Glutamatergic neuron (in vitro differentiated cells): ENCODE data around the gene TNS1. TPM values are rescaled to one million over a fixed set of nuclear protein-coding genes. Genes with fewer than 3 reads are reported as not detected.
A peak's percentile ranks its signal among the peaks of the same experiment; 100 is the strongest.

Experiments used
- DNase-seq: peaks from one replicate; pipeline ENCODE4 v3.0.0; 2022
- H3K27ac Mint-ChIP-seq: one replicate; pipeline ENCODE4 v1.8.0; 2020; ENCODE audit warnings: mild to moderate bottlenecking, mixed read lengths, inconsistent platforms; ENCODE audit not compliant: unreplicated experiment
- H3K27me3 Mint-ChIP-seq: one replicate; pipeline ENCODE4 v1.8.0; 2020; ENCODE audit warnings: mild to moderate bottlenecking, moderate library complexity, mixed read lengths, inconsistent platforms; ENCODE audit not compliant: unreplicated experiment
- H3K36me3 Mint-ChIP-seq: one replicate; pipeline ENCODE4 v1.8.0; 2020; ENCODE audit warnings: mild to moderate bottlenecking, mixed read lengths, inconsistent platforms; ENCODE audit not compliant: unreplicated experiment
- H3K4me1 Mint-ChIP-seq: one replicate; pipeline ENCODE4 v1.8.0; 2020; ENCODE audit warnings: mild to moderate bottlenecking, low read depth, mixed read lengths, inconsistent platforms; ENCODE audit not compliant: unreplicated experiment
- H3K4me3 Mint-ChIP-seq: one replicate; pipeline ENCODE4 v1.8.0; 2020; ENCODE audit warnings: mild to moderate bottlenecking, mixed read lengths, inconsistent platforms; ENCODE audit not compliant: unreplicated experiment
- H3K9me3 Mint-ChIP-seq: one replicate; pipeline ENCODE4 v1.8.0; 2020; ENCODE audit warnings: mild to moderate bottlenecking, moderate library complexity, mixed read lengths, inconsistent platforms; ENCODE audit not compliant: unreplicated experiment
- total RNA-seq: library from RNA; stranded (reverse); fragmentation: NEBNext Ultra II Directional; extraction: Animal tissue kit (Norgen Biotek cat#: 25700); gene quantifications from one replicate; pipeline ENCODE4 v1.2.1, GENCODE V29; 2021; ENCODE audit not compliant: unreplicated experiment
- TF ChIP-seq, protein P1 (sequence below): fragments of 200-600 bp; sonication (generic); IDR thresholded peaks from one replicate; pipeline ENCODE4 v1.5.0; 2021; ENCODE audit not compliant: partially characterized antibody, unreplicated experiment

TNS1 gene
- total RNA-seq, 1 donor from 2014 or later = 3.2 TPM

- Mint-ChIP-seq H3K4me1 (peaks cover 4% of the 10 kb centered on the region), H3K27me3 (peaks cover 8% of the 10 kb centered on the region), H3K36me3 (peaks cover 10% of the 10 kb centered on the region), H3K27ac (no peak overlapping the region), H3K9me3 (peaks cover 5% of the 10 kb centered on the region), H3K4me3 (no peak overlapping the region)
- no peak for DNase-seq
- TF ChIP-seq, protein P1, sequence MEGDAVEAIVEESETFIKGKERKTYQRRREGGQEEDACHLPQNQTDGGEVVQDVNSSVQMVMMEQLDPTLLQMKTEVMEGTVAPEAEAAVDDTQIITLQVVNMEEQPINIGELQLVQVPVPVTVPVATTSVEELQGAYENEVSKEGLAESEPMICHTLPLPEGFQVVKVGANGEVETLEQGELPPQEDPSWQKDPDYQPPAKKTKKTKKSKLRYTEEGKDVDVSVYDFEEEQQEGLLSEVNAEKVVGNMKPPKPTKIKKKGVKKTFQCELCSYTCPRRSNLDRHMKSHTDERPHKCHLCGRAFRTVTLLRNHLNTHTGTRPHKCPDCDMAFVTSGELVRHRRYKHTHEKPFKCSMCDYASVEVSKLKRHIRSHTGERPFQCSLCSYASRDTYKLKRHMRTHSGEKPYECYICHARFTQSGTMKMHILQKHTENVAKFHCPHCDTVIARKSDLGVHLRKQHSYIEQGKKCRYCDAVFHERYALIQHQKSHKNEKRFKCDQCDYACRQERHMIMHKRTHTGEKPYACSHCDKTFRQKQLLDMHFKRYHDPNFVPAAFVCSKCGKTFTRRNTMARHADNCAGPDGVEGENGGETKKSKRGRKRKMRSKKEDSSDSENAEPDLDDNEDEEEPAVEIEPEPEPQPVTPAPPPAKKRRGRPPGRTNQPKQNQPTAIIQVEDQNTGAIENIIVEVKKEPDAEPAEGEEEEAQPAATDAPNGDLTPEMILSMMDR = no peak
These were observed 22.2 kb downstream of the TNS1 start for GRCh38 chr2:217980591-217980990.

DNA sequence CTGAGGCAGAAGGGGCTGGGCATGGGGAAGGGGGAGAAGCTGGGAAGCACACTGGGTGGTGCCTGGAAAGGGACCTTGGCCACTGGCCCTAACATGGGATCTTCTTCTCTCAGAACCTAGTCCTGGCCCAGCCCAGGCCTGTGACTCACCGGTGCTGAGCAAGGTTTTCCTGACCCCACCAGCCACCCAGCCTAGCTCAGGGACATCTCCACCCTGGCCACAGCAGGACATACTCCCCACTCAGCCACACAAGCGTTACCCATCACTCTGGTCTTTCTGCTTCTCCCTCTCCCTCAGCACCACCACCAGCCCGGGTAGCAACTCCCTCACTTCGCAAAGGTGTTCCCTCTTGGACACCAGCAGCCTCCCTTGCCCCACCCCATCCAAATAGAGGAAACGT lies 22.8 kb downstream of the TNS1 start:
- H3K27me3 Mint-ChIP-seq = peaks cover 8% of the 10 kb centered on the region
- no peak for DNase-seq
- H3K4me1 Mint-ChIP-seq = peaks cover 4% of the 10 kb centered on the region
- peaks cover 5% of the 10 kb centered on the region for H3K9me3 Mint-ChIP-seq
- no peak overlapping the region for H3K4me3 Mint-ChIP-seq
- H3K36me3 Mint-ChIP-seq = peaks cover 10% of the 10 kb centered on the region
- TF ChIP-seq, protein P1 = no peak
- H3K27ac Mint-ChIP-seq = no peak overlapping the region

DNA sequence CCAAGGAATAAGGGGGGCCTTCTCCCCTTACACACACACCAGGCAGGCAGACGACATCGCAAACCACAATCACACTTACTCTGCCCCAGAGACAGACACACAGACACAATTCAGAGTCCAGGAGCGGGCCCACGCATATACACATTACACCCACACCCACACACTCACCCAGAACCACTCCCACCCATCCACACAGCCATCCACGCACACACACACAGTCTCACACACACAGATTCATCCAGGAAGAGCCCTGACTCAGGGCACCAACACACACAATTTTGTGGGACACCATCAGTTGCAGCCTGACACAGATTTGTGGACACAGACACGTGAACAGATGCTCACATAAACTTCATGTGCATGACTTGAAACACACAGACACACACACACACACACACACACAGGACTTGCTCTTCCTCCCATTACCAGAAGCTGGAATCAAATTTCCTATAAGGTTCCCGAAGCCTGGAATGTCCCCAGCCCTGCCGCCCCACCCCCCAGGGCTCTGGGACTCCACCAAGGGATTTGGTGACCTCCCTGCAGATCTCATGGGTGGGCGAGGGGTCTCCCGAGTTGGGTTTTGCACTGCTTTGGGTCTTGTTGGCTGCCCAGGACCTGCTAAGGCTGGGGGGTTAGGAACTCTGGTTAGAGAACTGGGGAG lies 23.5 kb downstream of the TNS1 start:
- Mint-ChIP-seq H3K27me3 (peaks cover 8% of the 10 kb centered on the region), H3K36me3 (peaks cover 10% of the 10 kb centered on the region), H3K9me3 (peaks cover 2% of the 10 kb centered on the region), H3K4me1 (peaks cover 4% of the 10 kb centered on the region), H3K4me3 (peak overlapping the region; percentile 67), H3K27ac (no peak overlapping the region)
- no peak for DNase-seq
- TF ChIP-seq, protein P1 = no peak

DNA sequence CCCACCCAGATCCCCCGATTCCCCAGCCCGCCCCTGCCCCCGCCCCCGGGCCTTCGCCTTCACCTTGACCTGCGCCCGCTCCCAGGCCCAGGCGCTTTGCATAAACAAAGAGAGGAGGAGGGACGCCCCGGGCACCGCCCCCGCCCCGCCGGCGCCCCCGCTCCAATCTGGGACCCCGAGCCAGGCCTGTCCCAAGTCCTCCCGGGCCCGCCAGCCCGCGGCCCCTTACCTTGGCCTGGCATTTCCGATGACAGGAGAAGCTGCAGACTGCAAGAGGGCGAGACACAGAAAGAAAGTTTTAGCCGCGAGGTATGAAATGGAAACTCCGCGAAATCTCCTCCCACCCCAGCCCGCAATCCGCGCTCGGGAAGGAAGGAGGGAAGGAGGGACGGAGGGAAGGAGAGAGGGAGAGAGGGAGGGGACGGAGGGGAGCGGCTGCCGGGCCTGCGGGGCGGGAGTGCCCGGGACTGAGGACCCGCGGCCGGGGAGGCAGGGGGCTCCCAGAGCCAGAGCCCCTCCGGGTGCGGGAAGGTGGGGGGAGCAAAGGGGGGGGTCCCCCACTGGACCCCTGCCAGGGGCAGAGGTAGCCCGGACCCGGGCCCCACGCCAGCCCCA lies 24.2 kb downstream of the TNS1 start:
- peaks cover 4% of the 10 kb centered on the region for H3K4me1 Mint-ChIP-seq
- H3K9me3 Mint-ChIP-seq = peaks cover 2% of the 10 kb centered on the region
- peak overlapping the region; percentile 67 for H3K4me3 Mint-ChIP-seq
- H3K27me3 Mint-ChIP-seq = peaks cover 11% of the 10 kb centered on the region
- peaks cover 10% of the 10 kb centered on the region for H3K36me3 Mint-ChIP-seq
- TF ChIP-seq, protein P1 = no peak
- no peak overlapping the region for H3K27ac Mint-ChIP-seq
- peak; percentile 35 for DNase-seq

- Mint-ChIP-seq H3K9me3 (peaks cover 2% of the 10 kb centered on the region), H3K36me3 (peaks cover 10% of the 10 kb centered on the region), H3K27ac (no peak overlapping the region), H3K4me3 (no peak overlapping the region), H3K4me1 (peaks cover 7% of the 10 kb centered on the region), H3K27me3 (peaks cover 13% of the 10 kb centered on the region)
- no peak for DNase-seq
- TF ChIP-seq, protein P1 = no peak
These were observed 24.8 kb downstream of the TNS1 start for GRCh38 chr2:217977840-217978535.
